Hematopoietic multipotent progenitor cell treated with erythropoietin and hydrocortisone succinate and interleukin-3 and kit ligand, for 4 days (in vitro differentiated cells): ENCODE results near the gene PLSCR3.
A peak's percentile ranks its signal among the peaks of the same experiment; 100 is the strongest.
"Not testable (repeated sequence)": the region's sequence is repeated elsewhere in the genome, so short reads cannot be mapped to it uniquely, and the experiment has no call there.

Source experiments
- DNase-seq: peaks from one replicate; pipeline ENCODE4 v3.0.0-alpha.2; 2015

PLSCR3 gene

DNA sequence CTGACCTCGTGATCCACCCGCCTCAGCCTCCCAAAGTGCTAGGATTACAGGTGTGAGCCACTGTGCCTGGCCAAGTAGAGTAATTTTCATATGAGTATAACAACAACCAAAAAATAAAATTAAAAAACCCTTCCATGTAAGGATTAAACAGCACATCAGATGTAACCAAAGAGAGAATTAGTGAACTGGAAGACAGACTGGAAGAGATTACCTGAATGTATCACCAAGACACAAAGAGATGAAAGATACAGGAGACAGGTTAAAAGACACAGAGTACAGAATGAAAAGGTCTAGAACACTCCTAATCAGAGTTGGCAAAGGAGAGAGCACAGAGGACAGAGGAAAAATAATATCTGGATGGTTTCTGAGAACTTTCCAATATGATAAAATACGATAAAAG is 15.2 kb downstream of the PLSCR3 start:
- no peak for DNase-seq

DNA sequence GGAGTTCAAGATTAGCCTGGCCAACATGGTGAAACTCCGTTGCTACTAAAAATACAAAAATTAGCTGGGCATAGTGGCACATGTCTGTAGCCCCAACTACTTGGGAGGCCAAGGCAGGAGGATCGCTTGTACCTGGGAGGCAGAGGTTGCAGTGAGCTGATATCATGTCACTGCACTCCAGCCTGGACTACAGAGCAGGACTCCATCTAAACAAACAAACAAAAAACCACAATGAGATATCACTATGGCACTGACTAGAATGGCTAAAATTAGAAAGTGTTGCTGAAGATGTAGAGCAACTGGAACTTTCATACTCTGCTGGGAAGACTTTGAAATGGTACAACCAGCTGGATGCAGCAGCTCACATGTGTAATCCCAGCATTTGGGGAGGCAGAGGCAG is 20.0 kb downstream of the PLSCR3 start:
- no peak for DNase-seq

- no peak for DNase-seq
Observed at GRCh38 chr17:7370853-7371252, 23.5 kb downstream of the PLSCR3 start.

- no peak for DNase-seq
Observed at GRCh38 chr17:7369825-7370224, 24.5 kb downstream of the PLSCR3 start.

GRCh38 chr17:7368599-7368994 is 25.7 kb downstream of the PLSCR3 start:
- not testable (repeated sequence) for DNase-seq

DNA sequence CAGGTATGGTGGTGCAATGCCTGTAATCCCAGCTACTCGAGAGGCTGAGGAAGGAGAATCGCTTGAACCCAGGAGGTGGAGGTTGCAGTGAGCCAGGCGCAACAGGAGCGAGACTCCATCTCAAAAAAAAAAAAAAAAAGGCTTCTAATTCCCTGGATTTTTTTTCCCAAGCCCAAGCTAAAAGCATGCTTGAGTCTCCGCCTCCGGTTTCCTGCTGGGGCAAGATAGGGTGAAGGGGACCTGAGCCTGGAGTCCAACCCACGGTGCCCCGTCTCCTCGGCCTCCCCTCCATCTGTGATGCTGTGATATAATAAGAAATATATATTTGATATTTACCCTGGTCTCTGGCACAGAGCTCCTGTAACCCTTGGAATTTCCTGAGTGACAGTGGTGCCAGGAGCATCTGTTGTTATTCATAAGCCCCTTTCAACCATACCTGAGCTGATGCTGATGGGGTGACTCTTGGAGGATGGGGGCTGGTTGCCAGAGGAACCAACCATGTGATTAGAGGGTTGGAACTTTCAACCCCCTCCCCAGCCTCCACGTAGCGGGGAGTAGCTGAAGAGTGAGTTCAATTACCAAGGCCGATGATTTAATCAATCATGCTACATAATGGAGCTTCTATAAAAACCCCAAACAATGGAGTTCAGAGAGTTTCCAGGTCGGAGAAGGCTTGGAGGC is 26.3 kb downstream of the PLSCR3 start:
- no peak for DNase-seq

- no peak for DNase-seq
Observed at GRCh38 chr17:7367083-7367482, 27.2 kb downstream of the PLSCR3 start.

GRCh38 chr17:7365963-7366362 is 28.4 kb downstream of the PLSCR3 start:
- not testable (repeated sequence) for DNase-seq

DNA sequence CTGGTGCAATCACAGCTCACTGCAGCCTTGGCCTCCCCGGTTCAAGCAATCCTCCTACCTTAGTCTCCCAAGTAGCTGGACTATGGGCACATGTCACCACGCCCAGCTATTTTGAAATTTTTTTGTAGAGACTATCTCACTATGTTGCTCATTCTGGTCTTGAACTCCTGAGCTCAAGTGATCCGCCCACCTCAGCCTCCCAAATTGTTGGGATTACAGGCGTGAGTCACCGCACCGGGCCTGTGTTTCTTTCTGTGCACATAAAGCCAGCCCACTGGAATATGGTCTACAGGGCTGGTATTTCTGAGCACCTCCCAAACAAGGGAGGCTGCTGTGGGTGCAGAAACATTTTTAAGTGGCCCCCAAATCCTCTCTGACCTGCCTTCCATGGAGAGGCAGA is 31.0 kb downstream of the PLSCR3 start:
- no peak for DNase-seq

GRCh38 chr17:7361906-7362305 is 32.4 kb downstream of the PLSCR3 start:
- no peak for DNase-seq

DNA sequence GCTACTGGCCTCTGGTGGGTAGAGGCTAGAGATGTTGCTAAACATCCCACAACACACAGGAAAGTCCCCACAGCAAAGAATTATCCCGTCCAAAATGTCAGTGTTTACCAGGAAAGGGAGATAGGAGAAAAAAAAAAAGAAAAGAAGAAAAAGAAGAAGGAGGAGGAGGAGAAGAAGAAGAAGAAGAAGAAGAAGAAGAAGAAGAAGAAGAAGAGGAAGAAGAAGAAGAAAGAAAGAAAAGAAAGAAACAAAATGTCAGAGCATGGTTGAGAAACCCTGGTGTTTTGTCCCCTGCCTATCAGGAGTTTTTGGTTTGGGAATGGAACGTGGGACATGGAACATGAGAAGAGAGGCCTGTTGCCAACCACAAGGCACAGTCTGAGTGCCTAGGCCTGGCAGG is 36.9 kb downstream of the PLSCR3 start:
- DNase-seq, result no peak

- no peak for DNase-seq
Observed at GRCh38 chr17:7356756-7357155, 37.6 kb downstream of the PLSCR3 start.

- peak; percentile 91 for DNase-seq
Observed at GRCh38 chr17:7356072-7356549, 38.2 kb downstream of the PLSCR3 start.

GRCh38 chr17:7355573-7355972 is 38.8 kb downstream of the PLSCR3 start:
- DNase-seq, result no peak

DNA sequence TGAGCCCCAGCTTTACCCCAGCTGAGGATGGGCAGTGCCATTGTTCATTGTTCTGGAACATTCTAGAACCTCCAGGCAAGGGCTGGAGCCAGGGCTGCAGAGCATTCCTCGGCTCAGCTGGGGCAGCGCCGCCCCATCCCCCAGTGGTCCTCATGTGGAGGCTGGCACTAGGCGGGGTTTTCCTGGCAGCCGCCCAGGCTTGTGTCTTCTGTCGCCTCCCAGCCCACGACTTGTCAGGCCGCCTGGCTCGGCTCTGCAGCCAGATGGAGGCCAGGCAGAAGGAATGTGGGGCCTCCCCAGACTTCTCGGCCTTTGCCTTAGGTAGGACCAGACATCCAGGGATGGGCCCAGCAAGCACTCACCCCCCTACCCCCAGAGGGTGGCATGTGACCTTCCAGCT is 39.3 kb downstream of the PLSCR3 start, which contains the start of gene TMEM95:
TMEM95 (plus strand) TSS at position 104 of the 400 bp plus-strand sequence; CDS start at position 153, 49 bp downstream.
- DNase-seq, result peak; percentile 76

- no peak for DNase-seq
Observed at GRCh38 chr17:7354262-7354843, 40.0 kb downstream of the PLSCR3 start.

- no peak for DNase-seq
Observed at GRCh38 chr17:7352910-7353635, 41.3 kb downstream of the PLSCR3 start.

GRCh38 chr17:7352503-7352889 is 41.8 kb downstream of the PLSCR3 start:
- no peak for DNase-seq

- DNase-seq, result peak; percentile 85
Observed at GRCh38 chr17:7351665-7352502, 42.4 kb downstream of the PLSCR3 start, which contains the start of gene KCTD11. Gene KCTD11, plus strand, starts transcription at chr17:7352162.

- DNase-seq, result no peak
Observed at GRCh38 chr17:7348478-7349242, 45.7 kb downstream of the PLSCR3 start.

GRCh38 chr17:7347630-7348477 is 46.5 kb downstream of the PLSCR3 start:
- no peak for DNase-seq
